Type B pancreatic cell (in vitro differentiated cells): ENCODE results near the gene CELSR1. TPM values are rescaled to one million over a fixed set of nuclear protein-coding genes. Genes with fewer than 3 reads are reported as not detected.
"Not testable (repeated sequence)": the region's sequence is repeated elsewhere in the genome, so short reads cannot be mapped to it uniquely, and the experiment has no call there.

Source experiments
- DNase-seq: peaks from one replicate; pipeline ENCODE4 v3.0.0; 2021; ENCODE audit warnings: mixed read lengths; ENCODE audit not compliant: unreplicated experiment; ENCODE audit errors: extremely low spot score
- H3K27ac Mint-ChIP-seq: 2 replicates; pipeline ENCODE4 v1.8.0; 2021; ENCODE audit warnings: mild to moderate bottlenecking, mixed read lengths
- H3K27me3 Mint-ChIP-seq: 2 replicates; pipeline ENCODE4 v1.8.0; 2021; ENCODE audit warnings: mixed read lengths
- H3K36me3 Mint-ChIP-seq: 2 replicates; pipeline ENCODE4 v1.8.0; 2021; ENCODE audit warnings: mixed read lengths
- H3K4me1 Mint-ChIP-seq: one replicate; pipeline ENCODE4 v1.8.0; 2021; ENCODE audit warnings: mixed read lengths; ENCODE audit not compliant: unreplicated experiment
- H3K4me3 Mint-ChIP-seq: 2 replicates; pipeline ENCODE4 v1.8.0; 2021; ENCODE audit warnings: mild to moderate bottlenecking, mixed read lengths
- H3K9me3 Mint-ChIP-seq: 2 replicates; pipeline ENCODE4 v1.8.0; 2021; ENCODE audit warnings: mixed read lengths
- total RNA-seq: library from RNA; stranded (reverse); gene quantifications from 2 replicates; pipeline ENCODE4 v1.2.1, GENCODE V29; 2021; ENCODE audit warnings: low replicate concordance
- TF ChIP-seq, protein P1 (sequence below): fragments of 200-600 bp; sonication (generic); conservative IDR thresholded peaks from 2 replicates; pipeline ENCODE4 v1.5.0; 2021; ENCODE audit warnings: antibody characterized with exemption, mild to moderate bottlenecking

CELSR1 gene
- total RNA-seq, 1 donor from 2014 or later = 27.8 TPM

DNA sequence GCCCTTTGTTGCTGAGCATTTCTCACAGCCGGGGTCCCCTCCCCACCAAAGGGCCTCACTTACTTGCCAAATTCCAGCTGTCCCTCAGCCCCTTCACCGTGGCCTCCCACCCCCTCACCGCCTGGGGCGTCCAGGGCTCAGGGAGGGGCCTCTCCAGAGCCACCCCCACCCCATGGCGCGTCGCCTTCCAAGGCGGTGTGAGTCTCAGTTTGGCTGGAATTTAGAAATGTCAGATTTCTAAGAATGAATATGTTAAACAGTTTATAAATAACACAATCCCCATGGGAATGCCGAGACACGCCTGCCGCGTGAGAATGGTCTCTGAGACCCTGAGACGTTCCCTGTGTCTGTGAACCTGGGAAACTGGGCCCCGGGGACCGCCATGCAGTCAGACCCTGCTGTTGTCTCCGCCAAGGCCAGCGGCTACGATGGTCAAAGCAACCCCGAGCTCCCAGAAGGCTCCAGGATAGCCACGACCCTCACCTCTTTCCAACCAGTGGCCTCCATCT, 28.9 kb downstream of the CELSR1 start:
- no peaks in the 10 kb centered on the region for H3K9me3 Mint-ChIP-seq
- no peak overlapping the region for H3K4me3 Mint-ChIP-seq
- TF ChIP-seq, protein P1, sequence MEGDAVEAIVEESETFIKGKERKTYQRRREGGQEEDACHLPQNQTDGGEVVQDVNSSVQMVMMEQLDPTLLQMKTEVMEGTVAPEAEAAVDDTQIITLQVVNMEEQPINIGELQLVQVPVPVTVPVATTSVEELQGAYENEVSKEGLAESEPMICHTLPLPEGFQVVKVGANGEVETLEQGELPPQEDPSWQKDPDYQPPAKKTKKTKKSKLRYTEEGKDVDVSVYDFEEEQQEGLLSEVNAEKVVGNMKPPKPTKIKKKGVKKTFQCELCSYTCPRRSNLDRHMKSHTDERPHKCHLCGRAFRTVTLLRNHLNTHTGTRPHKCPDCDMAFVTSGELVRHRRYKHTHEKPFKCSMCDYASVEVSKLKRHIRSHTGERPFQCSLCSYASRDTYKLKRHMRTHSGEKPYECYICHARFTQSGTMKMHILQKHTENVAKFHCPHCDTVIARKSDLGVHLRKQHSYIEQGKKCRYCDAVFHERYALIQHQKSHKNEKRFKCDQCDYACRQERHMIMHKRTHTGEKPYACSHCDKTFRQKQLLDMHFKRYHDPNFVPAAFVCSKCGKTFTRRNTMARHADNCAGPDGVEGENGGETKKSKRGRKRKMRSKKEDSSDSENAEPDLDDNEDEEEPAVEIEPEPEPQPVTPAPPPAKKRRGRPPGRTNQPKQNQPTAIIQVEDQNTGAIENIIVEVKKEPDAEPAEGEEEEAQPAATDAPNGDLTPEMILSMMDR = no peak
- H3K27ac Mint-ChIP-seq = peak overlapping the region; percentile 39
- no peak for DNase-seq
- peaks cover 15% of the 10 kb centered on the region for H3K4me1 Mint-ChIP-seq
- H3K36me3 Mint-ChIP-seq = peaks cover 5% of the 10 kb centered on the region
- no peaks in the 10 kb centered on the region for H3K27me3 Mint-ChIP-seq

DNA sequence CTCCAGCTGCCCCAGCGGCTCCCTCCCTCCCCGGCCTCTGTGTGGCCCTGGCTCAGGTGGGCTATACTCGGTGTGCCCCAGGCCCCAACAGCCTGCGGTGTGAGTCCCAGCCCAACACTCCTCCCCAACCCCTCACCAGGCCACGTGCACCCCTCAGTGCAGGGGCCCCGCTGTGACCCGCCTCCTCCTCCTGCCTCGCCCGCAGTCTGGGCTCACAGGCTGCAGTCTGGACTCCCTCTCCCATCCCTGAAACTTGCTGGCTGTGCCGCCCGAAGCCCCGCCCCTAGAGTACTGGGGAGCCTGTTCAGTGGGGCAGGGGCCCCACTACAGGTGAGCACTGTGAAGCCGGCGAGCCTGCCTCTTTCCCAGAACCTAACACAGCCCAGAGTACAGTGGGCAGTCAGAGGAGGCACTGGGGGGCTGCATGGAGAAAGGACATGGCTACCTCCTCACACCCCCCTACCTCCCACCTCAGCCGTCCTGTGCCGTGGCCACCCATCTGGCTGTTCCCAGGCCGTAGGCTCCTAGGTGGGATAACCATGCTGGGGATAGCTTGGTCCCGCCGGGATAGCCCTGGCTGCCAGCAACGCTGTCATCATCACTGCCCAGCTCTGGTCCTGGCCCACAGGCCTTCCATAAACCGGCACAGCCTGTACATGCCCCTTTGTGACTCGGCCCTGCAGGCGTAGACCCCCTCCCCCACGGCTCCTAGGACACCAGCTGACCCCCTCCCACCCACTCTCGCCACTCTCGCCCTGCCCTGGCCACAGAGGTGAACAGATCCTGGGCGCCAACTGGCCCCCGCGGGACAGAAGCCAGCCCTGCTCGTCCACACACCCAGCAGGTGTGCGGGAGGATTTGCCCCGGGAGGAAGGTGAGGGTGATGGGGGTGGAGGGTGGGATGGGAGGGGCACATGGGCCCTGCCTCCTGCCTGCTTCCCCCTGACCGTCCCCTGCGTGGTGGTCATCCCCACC, 29.7 kb downstream of the CELSR1 start:
- H3K9me3 Mint-ChIP-seq = no peaks in the 10 kb centered on the region
- peaks cover 14% of the 10 kb centered on the region for H3K4me1 Mint-ChIP-seq
- TF ChIP-seq, protein P1 = no peak
- H3K36me3 Mint-ChIP-seq = no peaks in the 10 kb centered on the region
- H3K27me3 Mint-ChIP-seq = no peaks in the 10 kb centered on the region
- H3K27ac Mint-ChIP-seq = no peak overlapping the region
- DNase-seq = no peak
- H3K4me3 Mint-ChIP-seq = no peak overlapping the region

DNA sequence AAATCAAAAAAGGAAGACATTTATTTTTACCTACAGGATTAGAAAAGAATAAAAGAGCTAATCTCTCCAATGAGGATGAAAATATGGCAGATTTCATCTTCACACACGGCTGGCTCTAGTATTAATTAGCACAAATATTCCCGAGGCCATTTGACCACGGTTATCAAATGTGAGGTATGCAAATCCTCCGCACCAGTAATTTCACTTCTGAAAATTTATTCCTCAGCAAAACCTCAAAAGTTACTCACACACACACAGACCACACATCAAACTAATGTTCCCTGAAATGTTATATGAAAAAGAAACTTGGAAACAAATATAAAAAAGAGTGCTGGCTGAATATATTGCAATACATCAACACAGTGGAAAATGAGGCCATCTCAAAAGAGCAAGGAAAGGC, 32.8 kb downstream of the CELSR1 start:
- no peak overlapping the region for H3K27ac Mint-ChIP-seq
- H3K4me1 Mint-ChIP-seq = peaks cover 26% of the 10 kb centered on the region

DNA sequence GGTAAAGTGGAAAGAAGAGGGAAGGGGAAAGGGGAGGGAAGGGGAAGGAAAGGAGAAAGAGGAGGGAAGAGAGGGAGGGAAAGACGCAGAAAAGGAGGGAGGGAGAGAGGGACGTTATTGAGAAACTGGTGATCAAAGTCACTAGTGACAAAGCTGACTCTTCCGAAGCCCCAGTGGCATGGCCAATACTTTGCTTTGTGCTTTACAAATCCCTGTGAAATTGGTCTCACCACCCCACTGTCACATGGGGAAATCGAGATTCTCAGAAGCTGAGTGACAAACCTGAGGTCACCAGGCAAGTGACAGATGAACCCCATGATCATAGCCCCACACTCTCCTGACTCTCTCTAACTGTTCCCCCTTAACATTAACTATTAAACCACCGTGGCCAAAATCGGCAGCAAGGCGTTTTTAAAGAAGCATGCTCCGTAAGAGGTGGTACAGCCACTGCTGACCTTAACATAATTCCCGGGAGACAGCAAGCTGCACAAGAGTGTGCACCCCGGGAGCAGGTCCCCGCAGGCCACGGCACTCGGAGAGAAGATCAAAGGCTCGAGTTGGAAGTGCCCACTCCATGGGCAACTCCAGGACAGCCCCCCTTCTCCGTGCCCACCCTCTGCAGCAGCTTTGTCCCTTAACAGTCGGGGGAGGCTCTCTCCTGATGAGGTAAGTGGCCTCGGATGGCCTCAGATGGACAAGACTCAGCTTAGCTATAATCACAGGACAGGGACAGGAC, 34.8 kb downstream of the CELSR1 start:
- Mint-ChIP-seq H3K27ac (no peak overlapping the region), H3K9me3 (no peaks in the 10 kb centered on the region)
- TF ChIP-seq, protein P1 = no peak

More for the DNA sequence above, 32.8 kb downstream of the CELSR1 start:
- Mint-ChIP-seq H3K9me3 (no peaks in the 10 kb centered on the region), H3K27me3 (no peaks in the 10 kb centered on the region), H3K36me3 (no peaks in the 10 kb centered on the region), H3K4me3 (no peak overlapping the region)
- DNase-seq = no peak
- TF ChIP-seq, protein P1 = no peak

DNA sequence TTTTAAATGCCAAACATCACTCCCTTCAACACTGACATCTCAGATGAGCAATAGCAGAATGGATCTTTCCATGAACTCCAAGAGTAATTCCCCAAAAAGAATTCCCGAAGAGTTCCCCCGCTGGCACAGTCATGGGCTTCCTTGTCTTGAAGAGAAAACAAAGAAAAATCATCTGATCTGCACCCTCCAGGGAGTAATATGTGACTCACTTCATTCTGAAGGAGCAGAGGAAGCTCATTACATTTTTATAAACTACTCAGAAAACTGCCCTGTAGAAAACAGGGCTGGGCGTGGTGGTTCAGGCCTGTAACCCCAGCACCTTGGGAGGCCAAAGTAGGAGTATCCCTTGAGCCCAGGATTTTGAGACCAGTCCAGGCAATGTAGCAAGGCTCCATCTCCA, 35.7 kb downstream of the CELSR1 start:
- Mint-ChIP-seq H3K36me3 (no peaks in the 10 kb centered on the region), H3K4me1 (peaks cover 30% of the 10 kb centered on the region), H3K27me3 (no peaks in the 10 kb centered on the region), H3K27ac (peak overlapping the region; percentile 20), H3K4me3 (peak overlapping the region; percentile 18), H3K9me3 (no peaks in the 10 kb centered on the region)
- TF ChIP-seq, protein P1 = no peak
- DNase-seq = no peak

More for the DNA sequence above, 34.8 kb downstream of the CELSR1 start:
- Mint-ChIP-seq H3K4me1 (peaks cover 30% of the 10 kb centered on the region), H3K36me3 (no peaks in the 10 kb centered on the region), H3K4me3 (no peak overlapping the region), H3K27me3 (no peaks in the 10 kb centered on the region)
- DNase-seq = no peak

DNA sequence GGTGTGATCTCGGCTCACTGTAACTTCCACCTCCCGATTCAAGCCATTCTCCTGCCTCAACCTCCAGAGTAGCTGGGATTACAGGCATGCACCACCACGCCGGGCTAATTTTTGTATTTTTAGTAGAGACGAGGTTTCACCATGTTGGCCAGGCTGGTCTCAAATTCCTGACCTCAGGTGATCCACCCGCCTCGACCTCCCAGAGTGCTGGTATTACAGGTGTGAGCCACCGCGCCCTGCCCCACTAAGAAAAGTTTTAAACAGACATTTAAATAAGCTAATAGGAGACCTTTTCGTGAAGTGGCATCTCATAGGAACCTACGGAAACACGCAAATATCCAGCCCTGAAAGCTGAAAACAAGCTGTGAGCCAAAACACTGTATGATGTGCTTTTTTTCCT, 36.2 kb downstream of the CELSR1 start:
- Mint-ChIP-seq H3K4me1 (peaks cover 30% of the 10 kb centered on the region), H3K27ac (peak overlapping the region; percentile 20), H3K4me3 (peak overlapping the region; percentile 18)
- H3K36me3 Mint-ChIP-seq, DNase-seq, H3K9me3 Mint-ChIP-seq, H3K27me3 Mint-ChIP-seq: not testable (repeated sequence)
